SK-N-SH treated with all-trans-retinoic acid at 6 μM for 48 hours (cell line): ENCODE data around the gene ANO5.

Source experiments
- ATAC-seq: fragments of 200-7000 bp; cut with Tn5 transposase; 3 replicates; pipeline ENCODE4 v1.9.1; 2020; ENCODE audit warnings: mild to moderate bottlenecking, moderate library complexity
- BACH2 ChIP-seq: fragments of 250-450 bp; sonication (Bioruptor Pico); IDR thresholded peaks from 2 replicates; pipeline ENCODE4 v1.9.0; 2021; ENCODE audit warnings: mild to moderate bottlenecking, borderline replicate concordance
- CSDC2 ChIP-seq: fragments of 250-450 bp; sonication (Bioruptor Pico); IDR thresholded peaks from 2 replicates; pipeline ENCODE4 v1.5.0; 2020; ENCODE audit warnings: mild to moderate bottlenecking, moderate library complexity
- CSRNP3 ChIP-seq: fragments of 250-450 bp; sonication (Bioruptor Pico); IDR thresholded peaks from 2 replicates; pipeline ENCODE4 v1.5.1; 2021; ENCODE audit warnings: mild to moderate bottlenecking, moderate library complexity
- ESRRG ChIP-seq: fragments of 250-450 bp; sonication (Bioruptor Pico); IDR thresholded peaks from 2 replicates; pipeline ENCODE4 v1.6.1; 2021; ENCODE audit warnings: mild to moderate bottlenecking
- GLIS3 ChIP-seq: fragments of 250-450 bp; sonication (Bioruptor Pico); IDR thresholded peaks from 2 replicates; pipeline ENCODE4 v1.5.0; 2020; ENCODE audit warnings: mild to moderate bottlenecking, moderate library complexity
- ISL1 ChIP-seq: fragments of 250-450 bp; sonication (Bioruptor Pico); IDR thresholded peaks from 2 replicates; pipeline ENCODE4 v2.1.2; 2022; ENCODE audit warnings: mild to moderate bottlenecking, moderate library complexity
- OSR1 ChIP-seq: fragments of 250-450 bp; sonication (Bioruptor Pico); IDR thresholded peaks from 2 replicates; pipeline ENCODE4 v1.8.0; 2022; ENCODE audit warnings: moderate library complexity, mild to moderate bottlenecking, inconsistent platforms
- PATZ1 ChIP-seq: fragments of 250-450 bp; sonication (Bioruptor Pico); IDR thresholded peaks from 2 replicates; pipeline ENCODE4 v1.8.0; 2020; ENCODE audit warnings: mild to moderate bottlenecking, moderate library complexity, borderline replicate concordance
- POU6F1 ChIP-seq: fragments of 250-450 bp; sonication (Bioruptor Pico); IDR thresholded peaks from 2 replicates; pipeline ENCODE4 v1.8.0; 2021; ENCODE audit warnings: low read depth, mild to moderate bottlenecking, moderate library complexity, borderline replicate concordance
- PPARA ChIP-seq: fragments of 250-450 bp; sonication (Bioruptor Pico); IDR thresholded peaks from 2 replicates; pipeline ENCODE4 v1.5.0; 2020; ENCODE audit warnings: mild to moderate bottlenecking, borderline replicate concordance
- RARB ChIP-seq: fragments of 250-450 bp; sonication (Bioruptor Pico); IDR thresholded peaks from 2 replicates; pipeline ENCODE4 v1.8.0; 2021; ENCODE audit warnings: mild to moderate bottlenecking, moderate library complexity
- SNAI2 ChIP-seq: fragments of 250-450 bp; sonication (Bioruptor Pico); IDR thresholded peaks from 2 replicates; pipeline ENCODE4 v1.5.0; 2020; ENCODE audit warnings: mild to moderate bottlenecking, moderate library complexity
- TCF4 ChIP-seq: fragments of 250-450 bp; sonication (Bioruptor Pico); IDR thresholded peaks from 2 replicates; pipeline ENCODE4 v1.8.0; 2021; ENCODE audit warnings: mild to moderate bottlenecking, moderate library complexity, borderline replicate concordance
- TOX ChIP-seq: fragments of 250-450 bp; sonication (Bioruptor Pico); IDR thresholded peaks from 2 replicates; pipeline ENCODE4 v1.8.0; 2021; ENCODE audit warnings: mild to moderate bottlenecking, moderate library complexity, borderline replicate concordance
- ZFP3 ChIP-seq: fragments of 250-450 bp; sonication (Bioruptor Pico); IDR thresholded peaks from 2 replicates; pipeline ENCODE4 v1.5.0; 2020; ENCODE audit warnings: mild to moderate bottlenecking, moderate library complexity
- ZNF565 ChIP-seq: fragments of 450-650 bp; formaldehyde crosslinking; conservative IDR thresholded peaks from 2 replicates; pipeline ENCODE4 v1.5.0; 2020; ENCODE audit warnings: low read depth, mild to moderate bottlenecking, moderate library complexity
- ZNF70 ChIP-seq: fragments of 450-650 bp; formaldehyde crosslinking; IDR thresholded peaks from 2 replicates; pipeline ENCODE4 v1.5.0; 2020; ENCODE audit warnings: mild to moderate bottlenecking, moderate library complexity
- ZNF8 ChIP-seq: fragments of 450-650 bp; formaldehyde crosslinking; IDR thresholded peaks from 2 replicates; pipeline ENCODE4 v1.5.0; 2020; ENCODE audit warnings: mild to moderate bottlenecking, moderate library complexity
- TF ChIP-seq, protein P1 (sequence below): fragments of 250-450 bp; sonication (Bioruptor Pico); IDR thresholded peaks from 2 replicates; pipeline ENCODE4 v1.5.0; 2020; ENCODE audit warnings: mild to moderate bottlenecking, moderate library complexity

Gene ANO5

DNA sequence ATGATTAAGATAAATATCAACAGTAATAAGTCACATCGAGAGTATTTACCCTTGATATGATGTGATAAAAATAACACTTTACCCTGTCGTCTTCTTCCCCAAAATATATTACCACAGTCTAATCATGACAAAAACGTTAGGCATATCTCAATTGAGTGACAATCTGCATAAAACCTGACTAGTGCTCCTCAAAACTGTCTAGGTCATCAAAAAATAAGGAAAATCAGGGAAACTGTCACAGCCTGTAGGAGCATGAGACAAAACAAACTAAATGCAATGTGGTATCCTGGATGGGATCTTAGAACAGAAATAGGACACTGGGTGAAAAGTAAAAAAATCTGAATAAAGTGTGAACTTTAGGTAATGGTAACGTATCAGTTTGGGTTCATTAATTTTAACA lies 19.4 kb upstream of the ANO5 start:
- ATAC-seq = no peak
- TF ChIP-seq SNAI2 = no peak
- TF ChIP-seq CSRNP3 = no peak
- TF ChIP-seq BACH2 (CRISPR knock-in tag) = no peak
- TF ChIP-seq TCF4 (CRISPR knock-in tag) = no peak
- no peak for TF ChIP-seq PPARA (CRISPR knock-in tag)
- TF ChIP-seq POU6F1 = no peak
- no peak for TF ChIP-seq ZNF70 (CRISPR knock-in tag)
- no peak for TF ChIP-seq ZFP3 (CRISPR knock-in tag)
- no peak for TF ChIP-seq PATZ1 (CRISPR knock-in tag)
- TF ChIP-seq GLIS3 (CRISPR knock-in tag) = no peak
- TF ChIP-seq ESRRG = no peak
- TF ChIP-seq ISL1 (CRISPR knock-in tag) = no peak
- no peak for TF ChIP-seq CSDC2 (CRISPR knock-in tag)
- no peak for TF ChIP-seq OSR1 (CRISPR knock-in tag)
- TF ChIP-seq, protein P1, sequence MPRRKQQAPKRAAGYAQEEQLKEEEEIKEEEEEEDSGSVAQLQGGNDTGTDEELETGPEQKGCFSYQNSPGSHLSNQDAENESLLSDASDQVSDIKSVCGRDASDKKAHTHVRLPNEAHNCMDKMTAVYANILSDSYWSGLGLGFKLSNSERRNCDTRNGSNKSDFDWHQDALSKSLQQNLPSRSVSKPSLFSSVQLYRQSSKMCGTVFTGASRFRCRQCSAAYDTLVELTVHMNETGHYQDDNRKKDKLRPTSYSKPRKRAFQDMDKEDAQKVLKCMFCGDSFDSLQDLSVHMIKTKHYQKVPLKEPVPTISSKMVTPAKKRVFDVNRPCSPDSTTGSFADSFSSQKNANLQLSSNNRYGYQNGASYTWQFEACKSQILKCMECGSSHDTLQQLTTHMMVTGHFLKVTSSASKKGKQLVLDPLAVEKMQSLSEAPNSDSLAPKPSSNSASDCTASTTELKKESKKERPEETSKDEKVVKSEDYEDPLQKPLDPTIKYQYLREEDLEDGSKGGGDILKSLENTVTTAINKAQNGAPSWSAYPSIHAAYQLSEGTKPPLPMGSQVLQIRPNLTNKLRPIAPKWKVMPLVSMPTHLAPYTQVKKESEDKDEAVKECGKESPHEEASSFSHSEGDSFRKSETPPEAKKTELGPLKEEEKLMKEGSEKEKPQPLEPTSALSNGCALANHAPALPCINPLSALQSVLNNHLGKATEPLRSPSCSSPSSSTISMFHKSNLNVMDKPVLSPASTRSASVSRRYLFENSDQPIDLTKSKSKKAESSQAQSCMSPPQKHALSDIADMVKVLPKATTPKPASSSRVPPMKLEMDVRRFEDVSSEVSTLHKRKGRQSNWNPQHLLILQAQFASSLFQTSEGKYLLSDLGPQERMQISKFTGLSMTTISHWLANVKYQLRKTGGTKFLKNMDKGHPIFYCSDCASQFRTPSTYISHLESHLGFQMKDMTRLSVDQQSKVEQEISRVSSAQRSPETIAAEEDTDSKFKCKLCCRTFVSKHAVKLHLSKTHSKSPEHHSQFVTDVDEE (CRISPR knock-in tag) = no peak

DNA sequence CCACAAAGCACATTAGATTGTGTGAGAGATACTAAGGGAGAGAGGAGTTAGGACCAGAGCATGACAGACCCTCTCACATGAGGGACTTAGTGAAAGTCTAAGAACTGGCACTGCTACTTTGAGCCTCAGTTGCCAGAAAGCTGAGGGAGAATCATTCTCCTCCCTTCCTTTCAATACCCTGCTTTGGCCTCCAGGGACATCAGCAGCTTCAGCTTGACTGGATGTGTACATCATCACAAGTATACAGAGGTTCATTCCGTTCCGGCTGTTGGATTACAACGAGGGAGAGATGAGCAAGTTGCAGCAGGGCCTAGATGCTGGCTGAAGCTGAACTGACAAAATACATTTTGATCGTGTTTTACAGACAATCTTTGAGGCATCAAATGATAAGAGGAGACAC lies 15.7 kb upstream of the ANO5 start:
- no peak for TF ChIP-seq ZNF8 (CRISPR knock-in tag)
- TF ChIP-seq ZNF565 (CRISPR knock-in tag) = no peak
- TF ChIP-seq ISL1 (CRISPR knock-in tag) = no peak
- no peak for TF ChIP-seq ZFP3 (CRISPR knock-in tag)
- no peak for TF ChIP-seq CSDC2 (CRISPR knock-in tag)
- TF ChIP-seq, all 23 proteins: peak for 0
- no peak for ATAC-seq

DNA sequence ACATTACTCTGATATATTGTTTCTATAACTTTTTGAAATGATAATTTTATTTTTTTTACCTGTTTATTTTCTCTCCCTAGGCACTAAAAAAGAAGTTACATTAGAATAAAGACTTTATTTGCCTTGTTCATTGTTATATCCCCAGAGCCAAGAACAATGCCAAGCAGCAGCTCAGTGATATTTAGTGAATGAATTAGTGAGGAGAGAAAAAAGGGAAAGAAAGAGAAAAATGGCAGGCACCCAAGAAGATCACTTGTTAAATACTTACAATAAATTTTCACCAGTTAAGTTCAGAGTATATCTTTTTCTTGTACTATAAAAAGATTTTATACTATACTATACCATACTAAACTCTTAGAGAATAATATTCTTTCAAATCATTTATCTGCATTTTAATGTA lies 13.3 kb upstream of the ANO5 start:
- TF ChIP-seq, protein P1 (CRISPR knock-in tag) = no peak
- TF ChIP-seq ESRRG = no peak
- no peak for TF ChIP-seq ZNF565 (CRISPR knock-in tag)
- TF ChIP-seq RARB (CRISPR knock-in tag) = no peak
- TF ChIP-seq ZNF8 (CRISPR knock-in tag) = no peak
- TF ChIP-seq PATZ1 (CRISPR knock-in tag) = no peak
- TF ChIP-seq TOX (CRISPR knock-in tag) = no peak
- TF ChIP-seq, all 23 proteins: peak for 0
- no peak for ATAC-seq
